LNCAP (cell line): ENCODE measurements around the gene TTLL5.

ENCODE experiments used
- TF ChIP-seq, protein P1 (sequence below): fragments of 450-650 bp; IDR thresholded peaks from 2 replicates; pipeline ENCODE4 v1.5.1; 2017; ENCODE audit warnings: mild to moderate bottlenecking

TTLL5 gene

DNA sequence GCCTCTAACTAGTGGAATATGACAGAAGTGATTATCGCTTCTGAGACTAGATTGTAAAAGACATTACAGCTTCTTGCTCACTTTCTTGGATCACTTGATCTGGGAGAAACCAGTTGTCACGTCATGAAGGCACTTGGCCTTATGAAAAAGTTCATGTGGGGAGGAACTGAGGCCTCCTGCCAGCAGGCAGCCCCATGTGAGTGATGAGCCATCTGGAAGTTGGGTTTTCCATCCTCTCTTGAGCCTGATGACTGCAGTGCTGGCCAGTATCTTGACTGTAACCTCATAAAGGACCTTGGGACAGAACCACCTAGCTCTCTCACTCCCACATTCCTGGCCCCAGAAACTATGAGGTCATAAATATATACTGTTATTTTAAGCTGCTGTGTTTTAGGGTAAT is 28.0 kb downstream of the TTLL5 start:
- TF ChIP-seq, protein P1, sequence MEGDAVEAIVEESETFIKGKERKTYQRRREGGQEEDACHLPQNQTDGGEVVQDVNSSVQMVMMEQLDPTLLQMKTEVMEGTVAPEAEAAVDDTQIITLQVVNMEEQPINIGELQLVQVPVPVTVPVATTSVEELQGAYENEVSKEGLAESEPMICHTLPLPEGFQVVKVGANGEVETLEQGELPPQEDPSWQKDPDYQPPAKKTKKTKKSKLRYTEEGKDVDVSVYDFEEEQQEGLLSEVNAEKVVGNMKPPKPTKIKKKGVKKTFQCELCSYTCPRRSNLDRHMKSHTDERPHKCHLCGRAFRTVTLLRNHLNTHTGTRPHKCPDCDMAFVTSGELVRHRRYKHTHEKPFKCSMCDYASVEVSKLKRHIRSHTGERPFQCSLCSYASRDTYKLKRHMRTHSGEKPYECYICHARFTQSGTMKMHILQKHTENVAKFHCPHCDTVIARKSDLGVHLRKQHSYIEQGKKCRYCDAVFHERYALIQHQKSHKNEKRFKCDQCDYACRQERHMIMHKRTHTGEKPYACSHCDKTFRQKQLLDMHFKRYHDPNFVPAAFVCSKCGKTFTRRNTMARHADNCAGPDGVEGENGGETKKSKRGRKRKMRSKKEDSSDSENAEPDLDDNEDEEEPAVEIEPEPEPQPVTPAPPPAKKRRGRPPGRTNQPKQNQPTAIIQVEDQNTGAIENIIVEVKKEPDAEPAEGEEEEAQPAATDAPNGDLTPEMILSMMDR: no peak

DNA sequence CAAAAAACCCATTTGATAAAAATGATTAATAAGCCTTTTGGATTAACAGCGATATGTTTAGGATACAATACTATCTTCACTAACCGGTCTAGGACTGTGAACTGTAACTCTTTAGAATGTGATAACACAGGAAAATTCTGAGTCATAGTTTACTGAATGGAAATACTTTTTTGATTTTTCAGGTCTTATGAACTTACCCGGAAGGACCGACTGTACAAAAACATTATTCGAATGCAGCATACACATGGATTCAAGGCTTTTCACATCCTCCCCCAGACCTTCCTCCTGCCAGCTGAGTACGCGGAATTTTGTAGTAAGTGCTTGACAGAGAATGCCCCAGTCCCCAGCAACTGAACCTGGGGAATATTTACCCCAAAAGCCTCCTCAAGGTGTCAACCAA is 29.0 kb downstream of the TTLL5 start:
- TF ChIP-seq, protein P1: no peak

DNA sequence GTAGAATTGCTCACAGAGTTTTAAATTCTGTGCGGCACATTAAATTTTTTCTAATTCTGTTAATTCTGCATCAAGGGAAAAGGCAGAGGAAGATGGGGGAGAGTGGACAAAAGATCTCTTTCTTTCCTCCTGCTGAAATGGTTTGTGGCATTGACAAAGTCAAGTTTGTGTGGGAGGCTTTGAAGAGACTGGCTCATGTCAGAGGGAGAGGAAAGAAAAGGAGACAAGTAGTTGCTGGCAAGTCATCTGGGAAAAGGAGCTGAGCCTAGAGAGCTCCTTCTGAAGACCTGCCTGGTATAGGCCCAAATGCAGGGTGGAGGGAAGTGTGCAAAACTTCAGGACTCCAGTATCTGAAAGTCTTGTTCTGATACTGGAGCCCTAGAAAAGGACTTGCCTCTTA is 36.3 kb downstream of the TTLL5 start:
- TF ChIP-seq, protein P1: no peak

DNA sequence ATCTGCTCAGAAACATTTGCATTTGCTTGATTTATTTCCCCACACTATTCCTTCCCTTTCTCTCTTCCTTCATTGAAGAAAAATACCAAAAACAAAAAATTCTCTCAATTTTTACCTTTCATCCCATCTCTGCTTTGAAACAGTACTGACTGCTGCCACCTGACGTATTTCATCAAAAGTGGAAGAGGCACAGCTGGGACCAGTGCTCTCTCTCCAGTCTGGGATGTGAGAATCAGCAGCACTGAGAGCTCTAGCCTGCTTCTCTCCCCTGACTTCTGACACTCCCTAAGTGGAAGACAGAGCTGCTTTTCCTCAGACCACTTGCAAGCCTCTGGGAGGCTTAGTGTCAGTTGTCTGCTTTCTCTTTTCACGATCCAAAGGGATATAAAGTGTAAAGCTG is 36.9 kb downstream of the TTLL5 start:
- TF ChIP-seq, protein P1: no peak

DNA sequence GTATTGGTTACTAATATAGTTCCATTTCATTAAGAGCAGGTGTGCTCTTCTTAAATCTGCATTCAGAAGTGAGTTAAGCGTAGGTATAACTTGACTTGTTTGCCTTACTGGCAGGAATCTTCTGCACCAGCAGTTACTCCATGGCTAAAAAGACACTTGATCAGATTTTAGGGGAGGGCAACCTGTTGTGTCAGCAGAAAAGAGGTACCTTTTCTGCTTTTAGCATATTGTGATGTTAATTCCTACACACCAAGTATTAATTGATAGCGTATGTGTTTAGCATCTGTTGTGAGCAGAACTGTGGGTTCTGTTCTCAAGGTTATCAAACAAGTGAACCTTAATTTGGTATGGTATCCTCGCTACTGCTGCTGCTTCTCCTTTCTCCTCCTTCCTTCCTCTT is 38.3 kb downstream of the TTLL5 start:
- TF ChIP-seq, protein P1: no peak

DNA sequence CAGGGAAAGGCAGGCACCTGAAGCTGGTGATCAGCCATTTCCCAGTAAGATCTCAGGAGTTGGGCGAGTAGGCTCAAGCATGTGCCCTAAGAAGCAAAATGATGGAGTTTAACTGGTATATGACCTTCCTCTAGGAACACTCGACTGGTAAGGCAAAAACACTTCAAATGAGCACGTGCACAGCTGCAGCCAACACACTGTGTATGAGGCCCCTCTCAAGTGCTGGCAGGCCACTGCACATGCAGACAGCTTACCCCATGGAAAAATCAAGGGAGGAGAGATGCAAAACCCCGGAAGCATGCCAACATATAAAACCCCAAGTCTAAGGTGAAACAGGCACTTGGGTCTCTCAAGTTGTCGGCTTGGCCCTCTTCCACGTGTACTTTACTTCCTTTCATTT is 39.2 kb downstream of the TTLL5 start:
- TF ChIP-seq, protein P1: no peak

DNA sequence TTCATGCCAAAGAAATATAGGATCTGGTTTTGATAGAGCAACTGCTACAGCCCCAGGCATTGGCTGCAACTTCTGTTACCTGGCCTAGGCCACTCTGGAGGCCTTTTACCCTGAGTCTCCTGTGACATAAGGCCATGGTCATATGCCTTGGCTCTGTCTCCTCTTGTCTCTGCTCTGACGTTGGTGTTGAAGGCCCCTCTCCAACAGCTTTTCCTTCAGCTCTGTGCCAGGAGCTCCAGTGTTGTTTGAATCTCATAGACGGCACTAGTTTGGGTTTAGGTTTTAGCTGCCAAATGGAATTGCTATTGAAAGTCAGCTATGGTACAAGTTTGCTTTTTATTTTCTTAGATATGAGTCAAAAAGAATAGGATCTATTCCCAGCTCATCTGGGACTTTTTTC is 41.1 kb downstream of the TTLL5 start:
- TF ChIP-seq, protein P1: no peak

DNA sequence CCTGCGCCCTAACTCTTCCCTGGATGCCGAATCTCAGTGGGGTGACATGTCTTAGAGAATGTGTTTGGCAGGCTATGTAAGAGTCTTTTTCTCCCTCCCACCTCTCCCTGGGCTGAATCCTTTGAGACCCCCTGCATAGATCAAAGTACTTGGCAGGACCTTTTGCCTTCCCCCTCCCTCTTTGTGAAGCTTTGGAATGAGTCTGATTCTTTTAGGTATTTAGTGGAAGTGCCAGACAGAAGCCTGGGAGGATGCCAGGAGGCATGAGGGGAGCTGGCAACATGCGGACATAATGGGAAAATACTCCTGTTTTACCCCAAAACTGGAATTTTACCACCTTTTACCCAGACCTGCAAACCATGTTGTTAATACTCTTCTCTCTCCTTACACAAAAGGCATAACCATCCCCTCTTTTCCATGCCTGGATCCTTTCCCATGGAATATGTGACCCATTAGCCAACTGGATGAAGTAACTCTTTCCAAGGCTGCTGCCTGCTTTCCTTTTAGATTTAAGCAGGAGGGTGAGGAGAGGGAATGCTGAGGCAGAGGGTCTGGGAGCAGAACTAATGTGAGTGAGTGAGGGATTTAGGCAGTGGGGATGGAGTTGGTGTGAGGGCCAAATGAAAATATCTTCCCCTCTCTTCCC is 41.7 kb downstream of the TTLL5 start:
- TF ChIP-seq, protein P1: no peak
